Loucy (cell line): ENCODE data around the gene DLG2.

ENCODE experiments used
- EZH2phosphoT487 ChIP-seq: fragments of 200-600 bp; IDR thresholded peaks from 2 replicates; pipeline ENCODE4 v1.6.1; 2018; ENCODE audit warnings: antibody characterized with exemption, mild to moderate bottlenecking, moderate library complexity, borderline replicate concordance
- TF ChIP-seq, protein P1 (sequence below): fragments of 200-600 bp; sonication (generic); conservative IDR thresholded peaks from 2 replicates; pipeline ENCODE4 v1.5.1; 2014; ENCODE audit warnings: mild to moderate bottlenecking, antibody characterized with exemption, low read length

- TF ChIP-seq, protein P1, sequence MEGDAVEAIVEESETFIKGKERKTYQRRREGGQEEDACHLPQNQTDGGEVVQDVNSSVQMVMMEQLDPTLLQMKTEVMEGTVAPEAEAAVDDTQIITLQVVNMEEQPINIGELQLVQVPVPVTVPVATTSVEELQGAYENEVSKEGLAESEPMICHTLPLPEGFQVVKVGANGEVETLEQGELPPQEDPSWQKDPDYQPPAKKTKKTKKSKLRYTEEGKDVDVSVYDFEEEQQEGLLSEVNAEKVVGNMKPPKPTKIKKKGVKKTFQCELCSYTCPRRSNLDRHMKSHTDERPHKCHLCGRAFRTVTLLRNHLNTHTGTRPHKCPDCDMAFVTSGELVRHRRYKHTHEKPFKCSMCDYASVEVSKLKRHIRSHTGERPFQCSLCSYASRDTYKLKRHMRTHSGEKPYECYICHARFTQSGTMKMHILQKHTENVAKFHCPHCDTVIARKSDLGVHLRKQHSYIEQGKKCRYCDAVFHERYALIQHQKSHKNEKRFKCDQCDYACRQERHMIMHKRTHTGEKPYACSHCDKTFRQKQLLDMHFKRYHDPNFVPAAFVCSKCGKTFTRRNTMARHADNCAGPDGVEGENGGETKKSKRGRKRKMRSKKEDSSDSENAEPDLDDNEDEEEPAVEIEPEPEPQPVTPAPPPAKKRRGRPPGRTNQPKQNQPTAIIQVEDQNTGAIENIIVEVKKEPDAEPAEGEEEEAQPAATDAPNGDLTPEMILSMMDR = no peak
- no peak for TF ChIP-seq EZH2phosphoT487
Measured at GRCh38 chr11:85236211-85236610, 390.9 kb downstream of the DLG2 start.
